GM10266 (cell line): ENCODE results near the gene SEMA3D.

Source experiments
- DNase-seq: peaks from one replicate; pipeline ENCODE4 v3.0.0; 2012; ENCODE audit errors: extremely low spot score
- TF ChIP-seq, protein P1 (sequence below): IDR thresholded peaks from 2 replicates; pipeline ENCODE4 v1.5.1; 2012; ENCODE audit warnings: mild to moderate bottlenecking, low read depth; ENCODE audit not compliant: control insufficient read depth, insufficient read depth; ENCODE audit errors: missing control alignments

Gene SEMA3D

DNA sequence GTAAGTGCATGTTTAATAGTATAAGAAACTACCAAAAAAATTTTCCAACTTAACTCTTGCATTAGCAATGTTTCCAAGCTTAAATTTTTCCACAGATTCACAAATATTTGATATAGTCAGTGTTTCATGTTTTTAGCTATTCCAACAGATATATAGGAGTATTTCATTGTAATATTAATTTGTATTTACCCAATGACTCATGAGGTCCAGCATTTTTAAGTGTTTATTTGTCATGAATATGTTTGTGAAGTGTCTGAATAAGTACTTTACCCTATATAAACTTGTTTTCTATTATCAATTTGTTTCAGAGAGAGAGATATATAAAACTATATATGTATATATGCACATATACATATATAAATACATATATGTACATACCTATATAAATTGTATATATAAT is 71.0 kb downstream of the SEMA3D start:
- TF ChIP-seq, protein P1, sequence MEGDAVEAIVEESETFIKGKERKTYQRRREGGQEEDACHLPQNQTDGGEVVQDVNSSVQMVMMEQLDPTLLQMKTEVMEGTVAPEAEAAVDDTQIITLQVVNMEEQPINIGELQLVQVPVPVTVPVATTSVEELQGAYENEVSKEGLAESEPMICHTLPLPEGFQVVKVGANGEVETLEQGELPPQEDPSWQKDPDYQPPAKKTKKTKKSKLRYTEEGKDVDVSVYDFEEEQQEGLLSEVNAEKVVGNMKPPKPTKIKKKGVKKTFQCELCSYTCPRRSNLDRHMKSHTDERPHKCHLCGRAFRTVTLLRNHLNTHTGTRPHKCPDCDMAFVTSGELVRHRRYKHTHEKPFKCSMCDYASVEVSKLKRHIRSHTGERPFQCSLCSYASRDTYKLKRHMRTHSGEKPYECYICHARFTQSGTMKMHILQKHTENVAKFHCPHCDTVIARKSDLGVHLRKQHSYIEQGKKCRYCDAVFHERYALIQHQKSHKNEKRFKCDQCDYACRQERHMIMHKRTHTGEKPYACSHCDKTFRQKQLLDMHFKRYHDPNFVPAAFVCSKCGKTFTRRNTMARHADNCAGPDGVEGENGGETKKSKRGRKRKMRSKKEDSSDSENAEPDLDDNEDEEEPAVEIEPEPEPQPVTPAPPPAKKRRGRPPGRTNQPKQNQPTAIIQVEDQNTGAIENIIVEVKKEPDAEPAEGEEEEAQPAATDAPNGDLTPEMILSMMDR: no peak
- no peak for DNase-seq

DNA sequence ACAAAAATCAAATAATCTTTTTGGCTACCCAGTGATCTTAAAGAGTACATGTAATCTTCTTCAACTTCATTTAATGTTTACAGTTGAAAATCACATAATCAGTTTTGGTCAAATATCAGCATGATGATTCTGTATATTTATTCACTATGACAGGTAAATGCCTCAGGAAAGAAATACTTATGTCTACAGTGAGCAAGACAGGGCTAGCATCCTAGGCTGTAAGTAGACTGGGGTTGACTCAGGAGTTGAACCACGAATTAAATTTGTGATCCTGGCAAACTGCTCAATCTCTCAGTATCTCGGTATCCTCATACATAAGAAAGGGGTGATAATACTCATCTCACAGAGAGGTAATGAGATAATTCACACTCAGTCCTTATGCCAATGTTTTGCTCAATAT is 71.8 kb downstream of the SEMA3D start:
- no peak for DNase-seq
- TF ChIP-seq, protein P1: no peak

DNA sequence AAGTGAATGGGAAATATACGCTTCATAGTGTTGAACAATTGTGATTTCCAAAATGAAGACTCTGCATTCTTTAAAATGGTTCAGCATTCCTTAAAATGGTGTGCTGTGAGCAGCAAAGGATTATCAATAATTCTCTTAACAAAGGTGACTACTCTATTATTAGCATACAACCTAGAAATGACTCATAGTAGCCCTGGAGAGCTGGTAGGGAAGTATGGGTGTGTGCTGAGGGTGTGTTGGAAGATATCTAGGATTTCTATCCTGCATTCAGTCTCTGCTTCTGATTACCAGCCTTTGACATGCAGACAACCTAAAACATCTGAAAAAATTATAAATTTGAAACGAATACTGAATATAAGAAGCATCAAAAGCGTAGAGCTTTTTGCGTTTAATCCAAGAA is 72.5 kb downstream of the SEMA3D start:
- DNase-seq: no peak

DNA sequence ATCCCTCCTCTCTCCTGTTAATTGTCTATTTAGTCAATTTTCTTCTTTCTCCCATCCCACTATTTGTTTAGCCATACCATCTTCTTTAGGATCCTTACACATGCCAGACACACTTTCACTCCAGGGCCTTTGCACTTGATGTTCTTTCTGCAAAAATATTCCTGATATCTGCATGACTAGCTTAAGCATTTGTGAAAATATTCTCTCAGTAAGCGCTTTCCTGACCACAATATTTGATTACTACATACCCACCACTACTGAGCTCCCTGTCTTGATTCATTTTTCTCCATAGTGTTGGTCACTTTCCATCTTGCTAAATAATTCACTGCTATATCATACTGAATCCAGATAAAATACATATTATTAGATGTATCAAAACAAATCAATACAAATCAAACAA is 75.1 kb downstream of the SEMA3D start:
- DNase-seq: no peak
- TF ChIP-seq, protein P1: no peak

More for the DNA sequence above, 72.5 kb downstream of the SEMA3D start:
- TF ChIP-seq, protein P1: no peak

DNA sequence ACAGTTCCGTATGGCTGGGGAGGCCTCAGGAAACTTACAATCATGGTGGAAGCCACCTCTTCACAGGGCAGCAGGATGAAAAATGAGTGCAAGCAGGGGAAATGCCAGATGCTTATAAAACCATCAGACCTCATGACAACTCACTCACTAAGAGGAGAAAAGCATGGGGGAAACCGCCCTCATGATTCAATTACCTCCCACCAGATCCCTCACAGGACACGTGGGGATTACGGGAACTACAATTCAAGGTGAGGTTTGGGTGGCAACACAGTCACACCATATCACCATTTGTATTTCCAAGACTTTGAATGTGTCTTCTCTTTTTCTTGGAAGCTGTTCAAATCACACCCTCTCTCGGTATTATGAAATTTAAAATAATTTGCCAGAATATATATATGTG is 80.1 kb downstream of the SEMA3D start:
- TF ChIP-seq, protein P1: no peak
- DNase-seq: no peak

DNA sequence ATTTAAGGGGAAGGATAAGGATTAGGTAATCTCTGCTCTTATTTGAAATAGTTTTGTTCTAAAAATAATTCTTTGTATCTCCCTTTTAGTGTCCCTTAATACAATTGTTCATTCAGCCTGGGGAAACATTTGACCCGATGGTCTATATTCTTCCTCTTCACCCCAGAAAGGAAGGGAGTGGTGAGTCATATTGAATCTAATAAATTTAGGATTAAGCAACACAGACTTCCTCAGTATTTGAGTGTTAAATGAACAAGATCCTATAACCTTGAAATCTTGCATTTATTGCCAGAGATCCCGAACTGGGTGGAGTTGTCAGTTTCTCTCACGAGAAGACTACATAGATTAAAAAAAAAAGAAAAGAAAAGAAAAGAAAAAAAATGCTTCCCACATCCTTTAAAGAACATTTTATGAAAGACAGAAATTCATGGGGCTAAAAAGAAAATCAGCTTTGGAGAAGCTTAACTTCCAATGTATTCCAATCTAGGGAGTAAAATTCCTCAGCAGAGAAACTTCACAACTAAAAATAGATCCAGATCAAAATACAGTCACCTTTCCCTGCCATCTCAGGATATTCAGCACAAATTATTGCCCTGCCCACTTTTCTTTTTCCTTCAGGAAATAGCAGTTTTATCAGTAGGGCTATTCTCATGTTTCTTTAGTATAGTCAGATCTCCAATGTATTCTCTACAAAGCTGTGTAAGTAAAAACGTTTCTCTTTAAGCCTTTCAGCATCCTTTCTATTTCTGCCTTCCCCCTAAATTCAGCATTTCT is 82.2 kb downstream of the SEMA3D start:
- TF ChIP-seq, protein P1: no peak
- DNase-seq: no peak

DNA sequence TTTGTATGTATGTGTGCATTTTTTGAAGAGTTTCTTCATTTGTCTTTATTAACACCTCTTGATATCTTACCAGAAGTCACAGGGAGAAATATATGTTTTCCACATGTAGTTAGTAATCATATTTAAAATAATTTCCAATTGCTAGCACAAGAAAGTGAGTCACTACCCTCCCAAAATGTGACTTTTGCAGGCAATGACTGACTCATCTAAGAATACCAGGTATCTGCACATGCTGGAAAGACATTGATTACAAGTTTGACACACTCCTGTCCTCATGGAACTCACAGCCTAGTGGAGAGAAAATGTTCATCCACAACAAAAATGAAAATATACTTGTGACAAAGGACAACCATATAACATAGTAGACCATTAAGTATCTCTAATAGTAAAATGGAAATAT is 82.9 kb downstream of the SEMA3D start:
- TF ChIP-seq, protein P1: no peak
- DNase-seq: no peak
